AG20443 (cell line): ENCODE results near the gene ETFDH.
"Not testable (repeated sequence)": the region's sequence is repeated elsewhere in the genome, so short reads cannot be mapped to it uniquely, and the experiment has no call there.

Experiments used
- DNase-seq: peaks from one replicate; pipeline ENCODE4 v3.0.0; 2012; ENCODE audit warnings: low spot score, mixed read lengths

The ETFDH gene

GRCh38 chr4:158754385-158755180 lies 82.5 kb downstream of the ETFDH start:
- peak; percentile 52 for DNase-seq

GRCh38 chr4:158755819-158756218 lies 83.7 kb downstream of the ETFDH start:
- not testable (repeated sequence) for DNase-seq

- no peak for DNase-seq
These were observed 84.5 kb downstream of the ETFDH start for GRCh38 chr4:158756588-158756987.

GRCh38 chr4:158758142-158758541 lies 86.0 kb downstream of the ETFDH start:
- peak; percentile 52 for DNase-seq

GRCh38 chr4:158758703-158759102 lies 86.6 kb downstream of the ETFDH start:
- DNase-seq: no peak
